ENCODE results near the gene MERTK.
"Not testable (repeated sequence)": the region's sequence is repeated elsewhere in the genome, so short reads cannot be mapped to it uniquely, and the experiment has no call there.

MERTK gene

DNA sequence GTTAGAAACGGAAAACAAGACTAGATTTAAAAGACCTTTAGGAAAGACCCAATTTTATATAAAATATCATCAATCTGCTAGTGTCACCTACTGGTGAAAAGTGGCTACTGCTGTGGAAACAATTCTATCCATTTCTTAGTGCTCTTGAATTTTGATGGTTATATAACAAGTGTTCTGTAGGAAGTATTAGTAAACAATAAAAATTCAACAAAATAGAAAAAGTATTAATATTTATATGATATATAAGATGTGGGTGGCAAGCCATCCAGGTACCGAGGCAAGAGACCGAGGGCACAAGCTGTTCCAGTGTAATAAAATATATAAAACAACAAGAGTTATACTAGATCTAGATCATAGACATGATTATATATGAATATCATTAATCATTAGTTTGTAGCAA, 150.5 kb downstream of the MERTK start:
- peak; percentile 42 for DNase-seq

DNA sequence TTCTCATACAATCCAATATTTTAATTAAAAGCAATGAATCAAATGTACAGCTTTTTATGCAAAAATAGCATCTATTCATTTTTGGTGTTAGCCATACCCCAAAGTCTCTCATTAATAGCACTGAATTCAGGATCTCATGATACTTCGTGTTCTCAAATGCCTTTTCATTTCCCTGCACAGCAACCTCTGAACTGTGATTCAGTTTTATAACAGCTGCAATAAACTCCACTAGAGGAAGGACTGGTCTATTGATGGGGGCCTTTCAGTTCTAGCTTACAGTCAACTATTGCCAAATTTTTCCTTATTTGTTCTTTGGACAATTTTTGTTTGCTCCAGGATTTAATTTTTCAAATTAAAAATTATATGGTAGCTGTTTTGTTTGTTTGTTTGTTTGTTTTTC, 151.9 kb downstream of the MERTK start:
- no peak for DNase-seq

DNA sequence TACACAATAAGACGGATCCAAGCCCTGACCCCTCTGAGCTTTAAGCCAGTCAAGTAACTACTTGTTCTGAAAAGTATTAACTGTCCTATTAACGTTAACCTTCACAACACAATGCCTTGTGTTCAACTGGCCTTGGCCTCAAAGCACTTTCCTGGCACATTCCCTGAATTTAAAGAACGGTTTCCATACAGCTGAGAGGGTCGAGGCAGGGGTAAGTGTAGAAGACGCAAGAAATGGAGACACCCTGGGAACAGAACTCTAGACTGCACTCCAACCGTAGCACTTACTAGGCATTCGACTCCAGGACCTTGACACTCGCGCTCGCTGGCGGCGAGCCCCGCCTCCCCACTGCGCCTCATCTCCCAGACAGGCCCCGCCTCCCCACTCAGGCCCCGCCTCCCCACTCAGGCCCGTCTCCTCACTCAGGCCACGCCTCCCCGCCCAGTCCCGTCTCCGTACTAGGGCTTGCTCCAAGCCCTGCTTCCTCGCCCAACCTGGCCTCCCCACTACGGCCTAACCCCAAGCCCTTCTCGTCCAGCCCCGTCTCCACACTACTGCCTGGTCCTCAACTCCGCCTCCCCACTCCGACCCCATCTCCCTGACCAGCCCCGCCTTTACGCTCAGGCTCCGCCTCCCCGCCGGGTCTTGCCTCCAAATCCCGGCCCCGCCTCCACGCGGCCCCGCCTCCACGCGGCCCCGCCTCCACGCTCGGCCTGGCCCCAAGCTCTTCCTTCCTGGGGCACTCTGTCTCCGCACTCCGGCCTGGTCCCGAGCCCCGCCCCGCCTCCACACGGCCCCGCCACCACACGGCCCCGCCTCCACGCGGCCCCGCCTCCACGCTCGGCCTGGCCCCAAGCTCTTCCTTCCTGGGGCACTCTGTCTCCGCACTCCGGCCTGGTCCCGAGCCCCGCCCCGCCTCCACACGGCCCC, 155.8 kb downstream of the MERTK start:
- peak; percentile 64 for DNase-seq

DNA sequence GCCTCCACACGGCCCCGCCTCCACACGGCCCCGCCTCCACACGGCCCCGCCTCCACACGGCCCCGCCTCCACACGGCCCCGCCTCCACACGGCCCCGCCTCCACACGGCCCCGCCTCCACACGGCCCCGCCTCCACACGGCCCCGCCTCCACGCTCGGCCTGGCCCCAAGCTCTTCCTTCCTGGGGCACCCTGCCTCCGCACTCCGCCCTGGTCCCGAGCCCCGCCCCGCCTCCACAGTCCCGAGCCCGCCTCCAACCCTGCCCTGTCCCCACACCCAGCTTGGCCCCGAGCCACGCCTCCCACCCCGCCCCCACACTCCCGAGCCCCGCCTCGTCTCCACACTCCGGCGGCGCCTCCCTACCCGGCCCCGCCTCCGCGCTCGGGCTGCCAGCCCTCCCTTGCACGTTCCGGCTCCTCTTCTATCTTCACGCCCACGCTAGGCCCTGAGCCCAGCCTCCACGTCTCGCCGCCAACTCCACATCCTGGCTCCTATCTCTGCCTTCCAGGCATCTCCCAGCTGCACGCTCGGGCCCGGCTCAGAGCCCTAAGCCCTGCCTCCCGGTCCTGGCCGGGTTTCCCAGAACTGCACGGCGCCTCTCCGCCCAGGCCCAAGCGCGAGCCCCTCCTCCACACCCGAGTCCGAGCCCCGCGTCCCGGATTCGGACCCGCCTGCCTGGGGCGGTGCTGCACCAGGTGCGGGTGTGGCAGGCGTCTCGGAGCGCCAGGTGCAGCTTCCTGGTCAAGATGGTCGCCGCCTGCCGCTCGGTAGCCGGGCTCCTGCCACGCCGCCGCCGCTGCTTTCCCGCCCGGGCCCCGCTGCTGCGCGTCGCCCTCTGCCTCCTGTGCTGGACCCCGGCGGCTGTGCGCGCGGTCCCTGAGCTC, 156.7 kb downstream of the MERTK start, which contains the start of gene TMEM87B:
TSS of gene TMEM87B (plus strand) at position 423 of the 883 bp plus-strand sequence. CDS start at position 746, 323 bp downstream.
- peak; percentile 78 for DNase-seq

DNA sequence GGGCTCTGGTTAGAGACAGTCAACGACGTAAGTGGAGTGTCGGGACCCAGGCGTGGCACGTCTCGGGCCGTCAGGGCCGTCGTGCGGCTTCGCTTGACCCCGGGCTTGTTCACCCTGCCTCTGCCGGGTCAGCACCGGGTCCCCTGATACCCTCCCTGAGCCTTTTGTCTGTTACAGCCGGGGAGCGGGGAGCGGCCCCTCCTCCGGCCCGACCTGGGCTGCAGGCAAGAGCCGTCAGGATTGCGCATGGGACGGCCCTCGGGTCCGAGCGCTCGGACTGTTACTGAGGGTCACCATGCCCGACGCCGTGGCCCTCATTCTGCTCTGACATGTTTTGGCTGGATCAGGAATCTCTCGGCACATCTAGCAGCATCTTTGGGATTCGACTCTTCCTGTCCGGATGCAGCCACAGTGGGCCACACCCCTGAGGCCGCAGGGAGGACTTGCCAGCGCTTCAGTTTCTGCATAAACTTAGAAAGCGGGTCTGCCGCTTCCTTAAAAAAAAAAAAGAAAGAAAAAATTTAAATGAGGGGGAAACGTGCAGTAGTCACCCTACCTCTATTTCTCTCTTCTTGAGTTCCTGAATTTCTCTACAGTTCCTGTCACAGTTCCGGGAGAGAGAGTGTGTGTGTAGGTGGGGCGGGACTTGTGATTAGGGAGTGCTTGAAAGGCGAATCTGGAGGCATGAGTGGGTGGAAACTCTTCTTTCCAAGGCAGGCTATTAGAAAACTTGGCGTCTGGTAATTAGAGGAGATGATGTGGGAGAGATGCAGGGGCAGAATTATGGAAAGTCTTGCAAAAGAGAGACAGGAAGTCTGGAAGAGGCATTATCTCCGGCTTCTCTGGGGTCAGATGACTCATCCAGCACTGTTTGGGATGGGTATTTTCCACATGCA, 157.6 kb downstream of the MERTK start:
- DNase-seq = peak; percentile 10

DNA sequence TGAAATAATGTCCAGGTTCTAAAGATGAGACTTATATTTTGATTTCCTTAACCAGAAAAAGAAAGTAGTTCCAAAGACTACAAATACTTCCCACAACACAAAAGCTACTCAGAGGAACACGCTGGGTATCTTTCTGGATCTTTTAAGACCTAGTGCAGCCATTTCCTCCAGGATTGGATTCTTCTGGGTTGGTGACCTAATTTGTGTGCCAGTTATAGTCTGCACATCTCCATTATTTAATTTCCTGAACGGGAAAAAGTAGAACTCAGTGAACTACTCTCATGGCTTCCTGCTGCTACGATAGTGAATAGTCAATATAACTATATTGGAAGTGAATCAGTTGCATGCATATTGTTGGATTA, 158.2 kb downstream of the MERTK start:
- DNase-seq = no peak

DNA sequence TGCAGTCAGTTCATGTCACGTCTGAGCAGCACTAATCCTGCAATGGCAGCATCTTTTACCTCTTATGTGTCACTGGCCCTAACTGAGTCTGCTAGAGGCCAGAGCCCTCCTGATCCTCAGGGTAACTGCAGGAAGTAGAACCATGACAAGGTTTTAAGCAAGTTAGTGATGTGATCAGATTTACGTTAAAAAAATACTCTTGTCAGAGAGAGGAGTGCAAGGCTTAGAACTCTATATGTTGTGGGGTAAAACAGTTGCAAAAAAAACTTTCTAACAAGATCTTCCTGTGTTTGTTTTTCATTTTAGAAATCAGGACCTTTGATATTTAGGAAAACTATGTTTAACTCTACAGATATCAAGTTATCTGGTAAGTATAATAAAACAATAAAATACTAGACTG, 161.3 kb downstream of the MERTK start:
- DNase-seq = no peak

DNA sequence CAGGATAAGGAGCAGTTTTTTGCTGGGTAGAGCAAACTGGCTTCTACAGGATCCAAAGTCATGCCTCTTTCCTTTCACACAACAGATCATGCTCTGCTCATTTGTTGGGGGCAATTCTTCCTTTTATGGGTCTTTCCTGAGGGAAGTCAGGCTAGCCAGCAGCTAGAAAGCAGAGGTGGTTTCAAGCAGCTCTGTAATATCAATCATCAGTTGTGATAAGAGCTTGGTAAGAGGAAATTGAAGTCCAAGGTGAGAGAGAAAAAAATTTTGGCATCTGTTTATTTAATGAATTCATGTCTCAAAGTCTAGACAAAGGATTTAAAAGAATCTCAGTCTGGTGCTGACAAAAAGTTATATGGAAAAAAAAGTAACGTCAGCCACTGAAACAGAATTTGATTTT, 162.9 kb downstream of the MERTK start:
- DNase-seq = no peak

DNA sequence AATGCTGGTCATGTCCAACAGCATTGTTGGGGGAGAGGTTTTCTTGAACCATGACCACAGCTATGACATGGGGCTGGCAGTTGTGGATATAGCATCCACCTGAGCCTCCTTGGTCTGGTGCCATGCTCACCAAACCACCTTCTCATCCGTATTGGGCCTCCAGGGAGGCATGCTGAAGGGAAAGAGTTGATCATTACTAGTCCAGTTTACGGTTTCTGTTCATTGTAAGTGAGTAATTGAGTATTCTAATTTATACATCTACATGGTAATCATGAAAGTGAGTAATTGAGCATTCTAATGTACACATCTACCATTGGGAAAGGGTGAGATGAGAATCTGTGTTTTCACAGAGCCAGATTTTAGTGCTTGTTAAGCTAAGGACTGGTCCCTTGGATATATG, 163.4 kb downstream of the MERTK start:
- DNase-seq = no peak

DNA sequence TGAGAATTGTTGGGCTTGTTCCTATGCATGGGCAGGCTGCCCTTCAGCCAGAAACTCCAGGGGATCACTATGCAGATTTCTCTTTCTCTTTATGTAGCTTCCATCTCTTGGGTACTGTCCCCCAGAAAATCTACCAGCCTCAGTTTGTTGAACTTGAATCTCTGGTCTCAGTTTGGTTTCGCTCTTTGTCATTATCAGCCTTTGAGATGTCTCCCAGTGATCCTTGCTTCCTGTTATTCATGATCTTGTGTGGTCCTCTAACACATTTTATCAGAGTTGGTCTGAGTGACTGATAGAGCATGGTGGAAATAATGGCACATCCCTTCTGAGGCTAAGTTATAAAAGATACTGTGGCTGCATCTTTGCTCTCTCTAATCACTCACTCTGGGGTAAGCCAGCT, 164.5 kb downstream of the MERTK start:
- no peak for DNase-seq

DNA sequence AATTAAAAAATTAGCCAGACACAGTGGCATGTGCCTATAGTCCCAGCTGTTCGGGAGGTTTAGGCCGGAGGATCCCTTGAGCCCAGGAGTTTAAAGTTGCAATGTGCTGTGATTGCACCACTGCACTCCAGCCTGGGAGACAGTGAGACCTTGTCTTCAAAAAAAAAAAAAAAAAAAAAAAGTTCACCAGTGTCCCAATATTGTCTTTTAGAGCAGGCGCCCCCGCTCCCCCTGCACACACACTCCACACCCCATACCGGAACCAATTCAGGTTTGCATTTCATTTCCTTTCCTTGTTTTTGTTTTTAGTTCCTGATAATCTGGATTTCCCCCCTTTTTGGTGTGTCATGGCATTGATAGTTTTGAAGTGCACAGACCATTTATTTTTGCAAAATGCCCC, 167.1 kb downstream of the MERTK start:
- DNase-seq = no peak

DNA sequence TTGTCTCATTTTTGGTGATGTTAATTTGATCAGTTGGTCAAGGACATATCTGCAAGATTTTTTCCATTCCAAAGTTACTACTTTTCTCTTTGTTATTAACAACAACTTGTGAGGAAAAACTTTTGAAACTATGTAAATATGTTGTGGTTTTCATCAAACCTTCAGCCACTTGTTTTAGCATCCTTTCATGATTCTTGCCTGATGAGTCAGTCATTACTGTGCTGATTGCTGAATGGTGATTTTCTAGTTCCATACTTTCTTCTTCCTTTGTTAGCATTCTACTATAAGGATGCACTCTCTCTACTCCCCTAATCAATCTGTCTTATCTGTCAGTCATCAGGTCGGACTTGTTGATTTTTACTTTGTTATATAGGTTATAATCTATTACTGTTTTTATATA, 167.6 kb downstream of the MERTK start:
- no peak for DNase-seq

DNA sequence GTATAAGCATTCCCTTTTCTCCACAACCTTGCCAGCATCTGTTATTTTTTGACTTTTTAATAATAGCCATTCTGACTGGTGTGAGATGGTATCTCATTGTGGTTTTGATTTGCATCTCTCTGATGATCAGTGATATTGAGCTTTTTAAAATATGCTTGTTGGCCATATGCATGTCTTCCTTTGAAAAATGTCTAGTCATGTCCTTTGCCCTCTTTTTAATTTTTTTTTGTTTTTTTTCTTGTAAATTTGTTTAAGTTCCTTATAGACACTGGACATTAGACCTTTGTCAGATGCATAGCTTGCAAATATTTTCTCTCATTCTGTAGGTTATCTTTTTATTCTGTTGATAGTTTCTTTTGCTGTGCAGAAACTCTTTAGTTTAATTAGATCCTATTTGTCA, 171.4 kb downstream of the MERTK start:
- not testable (repeated sequence) for DNase-seq

DNA sequence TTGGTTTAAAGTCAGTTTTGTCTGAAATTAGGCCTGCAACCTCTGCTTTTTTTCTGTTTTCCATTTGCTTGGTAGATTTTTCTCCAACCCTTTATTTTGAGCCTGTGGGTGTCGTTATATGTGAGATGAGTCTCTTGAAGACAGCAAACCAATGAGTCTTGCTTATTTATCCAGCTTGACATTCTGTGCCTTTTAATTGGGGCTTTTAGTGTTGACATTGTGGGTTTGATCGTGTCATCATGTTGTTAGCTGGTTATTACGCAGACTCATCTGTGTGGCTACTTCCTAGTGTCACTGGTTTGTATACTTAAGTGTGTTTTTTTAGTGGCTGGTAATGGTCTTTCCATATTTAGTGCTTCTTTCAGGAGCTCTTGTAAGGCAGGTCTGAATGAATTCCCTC, 175.5 kb downstream of the MERTK start:
- no peak for DNase-seq

DNA sequence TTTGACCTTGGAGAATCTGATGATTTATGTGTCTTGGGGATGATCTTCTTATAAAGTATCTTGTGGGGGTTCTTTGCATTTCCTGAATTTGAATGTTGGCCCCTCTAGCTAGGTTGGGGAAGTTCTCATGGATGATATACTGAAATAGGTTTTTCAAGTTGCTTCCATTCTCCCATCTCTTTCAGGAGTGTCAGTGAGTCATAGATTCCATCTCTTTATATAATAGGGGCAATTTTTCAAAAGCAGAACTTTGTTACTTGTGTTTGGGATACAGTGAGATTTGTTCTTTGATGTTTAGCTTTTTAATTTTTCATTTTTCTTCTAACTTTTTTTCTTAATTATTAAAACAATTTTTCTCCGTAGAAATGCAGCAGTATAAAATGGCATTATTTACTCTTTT, 176.1 kb downstream of the MERTK start:
- DNase-seq = no peak

DNA sequence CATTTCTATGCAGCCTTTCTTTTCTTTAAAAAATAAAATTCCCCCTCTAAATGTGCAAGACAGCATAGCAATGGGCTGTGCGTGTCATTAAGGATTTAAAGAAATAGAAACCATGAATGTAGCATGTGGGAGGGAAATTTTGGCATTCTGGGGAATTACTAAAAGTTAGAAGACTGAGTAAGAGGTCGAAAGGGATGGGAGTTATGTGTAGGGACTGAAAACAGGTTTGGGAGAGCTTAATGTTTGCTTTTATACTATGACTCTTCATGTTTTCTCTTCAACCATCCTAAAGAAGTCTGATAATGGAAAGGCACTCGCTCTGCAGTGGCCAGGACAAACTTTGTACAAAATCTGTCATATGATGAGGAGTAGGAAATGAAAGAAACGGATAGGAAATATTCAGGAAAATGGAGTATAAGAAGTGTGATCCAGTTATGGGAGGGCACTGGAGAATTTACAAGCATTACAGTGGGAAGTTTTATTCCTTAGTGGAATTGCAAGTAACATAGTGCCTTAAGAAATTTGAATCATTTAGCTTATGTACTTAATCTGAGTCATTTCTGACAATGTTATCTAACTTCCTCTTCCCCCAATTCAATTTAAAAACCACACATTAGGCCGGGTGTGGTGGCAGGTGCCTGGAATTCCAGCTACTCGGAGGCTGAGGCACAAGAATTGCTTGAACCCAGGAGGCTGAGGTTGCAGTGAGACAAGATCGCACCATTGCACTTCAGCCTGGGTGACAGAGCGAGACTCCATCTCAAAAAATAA, 177.3 kb downstream of the MERTK start:
- no peak for DNase-seq

DNA sequence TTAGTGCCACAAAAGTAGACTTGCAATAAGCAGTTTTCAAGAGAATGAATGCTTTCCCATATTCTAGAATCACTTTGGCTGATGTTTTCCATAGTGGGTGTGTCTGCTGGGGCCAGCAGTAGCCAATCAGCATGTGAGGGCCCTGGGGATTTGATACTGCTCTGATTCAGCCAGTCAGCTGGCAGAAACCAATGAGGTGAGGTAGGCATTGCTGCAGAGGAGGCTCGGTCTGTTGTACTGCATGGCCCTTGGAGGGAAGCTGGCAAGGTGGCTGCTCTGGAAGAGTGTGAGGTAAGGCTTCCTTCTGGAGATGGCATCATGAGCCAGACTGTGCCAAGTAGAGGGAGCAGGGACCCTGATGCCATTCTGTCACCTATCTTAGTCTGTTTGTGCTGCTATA, 179.4 kb downstream of the MERTK start:
- DNase-seq = no peak
